GM12878 (cell line): Measurements from ENCODE around the gene HSF2BP. TPM values are rescaled to one million over a fixed set of nuclear protein-coding genes. Genes with fewer than 3 reads are reported as not detected.

Experiments used
- ATAC-seq: fragments of 200-7000 bp; cut with Tn5 transposase; 3 replicates; pipeline ENCODE4 v1.9.1; 2020; ENCODE audit warnings: mild to moderate bottlenecking, moderate library complexity
- BruUV-seq: library from RNA; stranded (reverse); fragments of 400-500 nt; replicated peaks from 2 replicates; lab custom pipeline; 2021; lab: Mats Ljungman, UMichigan
- CTCF ChIA-PET: fragments of 300-600 bp; sonication (Branson Sonifier 250); formaldehyde crosslinking; extraction: SDS; loops from one replicate; lab custom pipeline; 2021; ENCODE audit warnings: inconsistent platforms; lab: Yijun Ruan, JAX
- POLR2A ChIA-PET: fragments of 350-600 bp; formaldehyde crosslinking; extraction: SDS; loops from one replicate; lab custom pipeline; 2021; ENCODE audit warnings: inconsistent platforms; lab: Charles Lee
- RAD21 ChIA-PET: fragments of 300-600 bp; sonication (Branson Sonifier 250); formaldehyde crosslinking; loops from one replicate; lab custom pipeline; 2023; ENCODE audit warnings: antibody characterized with exemption; ENCODE audit not compliant: unreplicated experiment; lab: Charles Lee
- SMC1A ChIA-PET: fragments of 300-600 bp; sonication (Branson Sonifier 250); formaldehyde crosslinking; loops from one replicate; lab custom pipeline; 2023; ENCODE audit not compliant: unreplicated experiment, uncharacterized antibody; lab: Charles Lee
- DNase-seq: peaks from one replicate; pipeline ENCODE4 v3.0.0-alpha.2; 2011; ENCODE audit warnings: low read depth, low spot score
- FAIRE-seq: peaks from 3 replicates; lab custom pipeline; 2011; peaks lifted over from hg19 to GRCh38; lab: Jason Lieb, UNC
- H2AFZ ChIP-seq: 2 replicates; pipeline ENCODE4 v1.6.0; 2011; ENCODE audit warnings: low read depth, low read length, control low read depth; ENCODE audit not compliant: control insufficient read depth
- H3K27ac ChIP-seq: 2 replicates; pipeline ENCODE4 v1.5.1; 2011; ENCODE audit warnings: control low read depth; ENCODE audit not compliant: control insufficient read depth, insufficient read depth
- H3K27me3 ChIP-seq, 2 experiments: replicated peaks in 1 of 2; 2 replicates each; pipeline versions ENCODE4 v1.6.0 to v1.6.1; 2011; ENCODE audit warnings: low read length in 1 of 2; ENCODE audit not compliant: control insufficient read depth in 2 of 2, insufficient read depth in 2 of 2
- H3K36me3 ChIP-seq, 2 experiments: 2 replicates each; pipeline ENCODE4 v1.5.1; 2011; ENCODE audit warnings: low read length in 1 of 2; ENCODE audit not compliant: control insufficient read depth in 2 of 2, insufficient read depth in 2 of 2
- H3K4me1 ChIP-seq: 2 replicates; pipeline ENCODE4 v1.6.1; 2011; ENCODE audit warnings: mild to moderate bottlenecking, low read length, moderate library complexity, mixed read lengths; ENCODE audit not compliant: control insufficient read depth, insufficient read depth
- H3K4me2 ChIP-seq: 2 replicates; pipeline ENCODE4 v1.6.0; 2011; ENCODE audit warnings: control low read depth; ENCODE audit not compliant: control insufficient read depth, insufficient read depth
- H3K4me3 ChIP-seq: fragments of 200-600 bp; sonication (generic); 2 replicates; pipeline ENCODE4 v1.5.1; 2016
- H3K79me2 ChIP-seq: 2 replicates; pipeline ENCODE4 v1.6.0; 2011; ENCODE audit warnings: low read length; ENCODE audit not compliant: control insufficient read depth, insufficient read depth
- H3K9ac ChIP-seq: 2 replicates; pipeline ENCODE4 v1.8.0; 2011; ENCODE audit warnings: low read length, control low read depth, mixed read lengths; ENCODE audit not compliant: control insufficient read depth, insufficient read depth
- H3K9me3 ChIP-seq: replicated peaks from 3 replicates; pipeline ENCODE4 v1.5.1; 2011; ENCODE audit warnings: mild to moderate bottlenecking, low read length; ENCODE audit not compliant: control insufficient read depth, insufficient read depth
- H4K20me1 ChIP-seq: 2 replicates; pipeline ENCODE4 v1.6.0; 2011; ENCODE audit not compliant: control insufficient read depth, insufficient read depth
- BCL3 ChIP-seq: IDR thresholded peaks from 2 replicates; pipeline ENCODE4 v1.6.1; 2011; ENCODE audit warnings: borderline replicate concordance, low read depth, mild to moderate bottlenecking, moderate library complexity, low read length; ENCODE audit not compliant: insufficient read depth, poor library complexity, severe bottlenecking
- CHD4 ChIP-seq: fragments of 200-600 bp; sonication (generic); IDR thresholded peaks from 2 replicates; pipeline ENCODE4 v1.6.1; 2016; ENCODE audit warnings: mild to moderate bottlenecking
- FOXM1 ChIP-seq: IDR thresholded peaks from 2 replicates; pipeline ENCODE4 v1.6.1; 2012; ENCODE audit warnings: low read depth, mild to moderate bottlenecking, inconsistent platforms, low read length, moderate library complexity
- JUNB ChIP-seq: IDR thresholded peaks from 2 replicates; pipeline ENCODE4 v1.6.1; 2016; ENCODE audit warnings: antibody characterized with exemption, mild to moderate bottlenecking
- MEF2B ChIP-seq: fragments of 450-650 bp; IDR thresholded peaks from 2 replicates; pipeline ENCODE4 v1.6.1; 2018; ENCODE audit warnings: mild to moderate bottlenecking, moderate library complexity; ENCODE audit not compliant: partially characterized antibody, poor library complexity, severe bottlenecking
- RAD51 ChIP-seq: fragments of 450-650 bp; IDR thresholded peaks from 2 replicates; pipeline ENCODE4 v1.6.1; 2016; ENCODE audit warnings: moderate library complexity, mild to moderate bottlenecking, inconsistent platforms
- SREBF2 ChIP-seq: IDR thresholded peaks from 2 replicates; pipeline ENCODE4 v1.6.1; 2012; ENCODE audit warnings: mild to moderate bottlenecking, low read length
- STAT3 ChIP-seq: IDR thresholded peaks from 2 replicates; pipeline ENCODE4 v1.6.1; 2011; ENCODE audit warnings: low read depth, low read length, improper control_type of control experiment
- TBL1XR1 ChIP-seq: IDR thresholded peaks from 2 replicates; pipeline ENCODE4 v1.6.1; 2012; ENCODE audit warnings: low read depth, low read length, improper control_type of control experiment
- WGBS: methylation state at CpG from one replicate; pipeline ENCODE4 v1.1.6; 2016; ENCODE audit warnings: low lambda C conversion rate; ENCODE audit not compliant: insufficient replicate concordance, insufficient coverage; ENCODE audit errors: missing lambda C conversion rate; 5-methylcytosine and 5-hydroxymethylcytosine counted together
- in situ Hi-C: fragments of 300-500 bp; cut with MboI; formaldehyde crosslinking; loops from 9 replicates; pipeline ENCODE4 v1.14.3; 2018; ENCODE audit warnings: mixed read lengths
- intact Hi-C: fragments of 100-400 bp; cut with micrococcal nuclease; formaldehyde crosslinking; loops from one replicate; pipeline ENCODE4 v1.14.2; 2022; ENCODE audit not compliant: unreplicated experiment
- polyA plus RNA-seq, 11 experiments: library from polyadenylated mRNA; depleted of rRNA in 4 of 11; unstranded in 6 of 11; stranded (reverse) in 5 of 11; fragments of >200 nt; fragmentation: Nextera tagmentation in 4 of 11; fragmentation: Illumina TruSeq in 1 of 11; extraction: Ambion mirVana in 4 of 11; extraction: Trizol in 1 of 11; gene quantifications; 1 replicate in 1 of 11; 2 replicates in 10 of 11; pipeline versions ENCODE4 v1.2.1 to v1.2.3, GENCODE V29; 2011 to 2016; ENCODE audit warnings: inconsistent platforms in 2 of 11, missing spikeins in 2 of 11, low read depth in 1 of 11
- total RNA-seq, 4 experiments: library from RNA; depleted of rRNA in 3 of 4; stranded (reverse); fragments of >200 nt in 3 of 4; fragmentation: Illumina TruSeq in 1 of 4; extraction: Trizol in 1 of 4; gene quantifications; 2 replicates each; pipeline versions ENCODE4 v1.2.1 to v1.2.3, GENCODE V29; 2013 to 2021
- TF ChIP-seq, protein P1 (sequence below): fragments of 450-650 bp; IDR thresholded peaks from 2 replicates; pipeline ENCODE4 v1.6.1; 2016; ENCODE audit warnings: mild to moderate bottlenecking
- TF ChIP-seq, protein P2 (sequence below): fragments of 450-650 bp; IDR thresholded peaks from 2 replicates; pipeline ENCODE4 v1.6.1; 2014; ENCODE audit warnings: mild to moderate bottlenecking

Gene HSF2BP
- total and polyA plus RNA-seq, 10 of the 15 experiments (the other 5 are each of a cell fraction or from before 2014, with no cell fraction given) = 0.07 to 0.81 (median 0.35) TPM

DNA sequence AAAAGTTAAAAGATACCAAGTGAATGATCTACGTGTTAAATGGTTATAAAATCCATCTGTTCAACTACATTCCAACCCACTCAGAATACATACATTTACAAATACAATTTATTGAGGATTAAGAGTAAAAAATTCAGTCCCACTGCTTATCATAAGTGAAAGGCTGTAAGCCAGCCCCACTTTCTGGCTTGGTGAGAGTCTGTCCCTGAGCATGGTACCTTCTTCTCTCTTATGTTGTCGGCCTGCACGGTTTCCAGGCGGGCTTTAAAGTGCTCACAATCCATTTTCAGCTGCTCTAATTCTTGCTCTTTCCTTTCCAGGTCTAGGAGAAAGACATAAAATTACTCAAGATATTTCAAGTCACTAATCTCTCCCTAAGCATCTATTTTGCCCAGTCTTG lies 15.2 kb downstream of the HSF2BP start:
- Histone ChIP-seq H3K9me3 (no peaks in the 10 kb centered on the region), H3K79me2 (no peaks in the 10 kb centered on the region), H3K4me1 (peaks cover 11% of the 10 kb centered on the region; the same call in 1 of the 2 replicates), H3K27ac (no peak overlapping the region), H3K36me3 (no peaks in the 10 kb centered on the region), H2AFZ (no peak overlapping the region), H4K20me1 (no peaks in the 10 kb centered on the region), H3K9ac (no peak overlapping the region), H3K4me2 (no peak overlapping the region), H3K27me3 (no peaks in the 10 kb centered on the region), H3K4me3 (no peak overlapping the region)
- intact Hi-C loops (no loop called here), in situ Hi-C loops (no loop called here)
- ATAC-seq (no peak), FAIRE-seq (no peak), DNase-seq (no peak)
- CTCF ChIA-PET = no interaction called here
- BruUV-seq = no TSS peak
- TF ChIP-seq SREBF2 = no peak
- no peak for TF ChIP-seq CHD4
- TF ChIP-seq, protein P1, sequence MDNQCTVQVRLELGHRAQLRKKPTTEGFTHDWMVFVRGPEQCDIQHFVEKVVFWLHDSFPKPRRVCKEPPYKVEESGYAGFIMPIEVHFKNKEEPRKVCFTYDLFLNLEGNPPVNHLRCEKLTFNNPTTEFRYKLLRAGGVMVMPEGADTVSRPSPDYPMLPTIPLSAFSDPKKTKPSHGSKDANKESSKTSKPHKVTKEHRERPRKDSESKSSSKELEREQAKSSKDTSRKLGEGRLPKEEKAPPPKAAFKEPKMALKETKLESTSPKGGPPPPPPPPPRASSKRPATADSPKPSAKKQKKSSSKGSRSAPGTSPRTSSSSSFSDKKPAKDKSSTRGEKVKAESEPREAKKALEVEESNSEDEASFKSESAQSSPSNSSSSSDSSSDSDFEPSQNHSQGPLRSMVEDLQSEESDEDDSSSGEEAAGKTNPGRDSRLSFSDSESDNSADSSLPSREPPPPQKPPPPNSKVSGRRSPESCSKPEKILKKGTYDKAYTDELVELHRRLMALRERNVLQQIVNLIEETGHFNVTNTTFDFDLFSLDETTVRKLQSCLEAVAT = no peak
- TF ChIP-seq JUNB = no peak
- TF ChIP-seq, protein P2, sequence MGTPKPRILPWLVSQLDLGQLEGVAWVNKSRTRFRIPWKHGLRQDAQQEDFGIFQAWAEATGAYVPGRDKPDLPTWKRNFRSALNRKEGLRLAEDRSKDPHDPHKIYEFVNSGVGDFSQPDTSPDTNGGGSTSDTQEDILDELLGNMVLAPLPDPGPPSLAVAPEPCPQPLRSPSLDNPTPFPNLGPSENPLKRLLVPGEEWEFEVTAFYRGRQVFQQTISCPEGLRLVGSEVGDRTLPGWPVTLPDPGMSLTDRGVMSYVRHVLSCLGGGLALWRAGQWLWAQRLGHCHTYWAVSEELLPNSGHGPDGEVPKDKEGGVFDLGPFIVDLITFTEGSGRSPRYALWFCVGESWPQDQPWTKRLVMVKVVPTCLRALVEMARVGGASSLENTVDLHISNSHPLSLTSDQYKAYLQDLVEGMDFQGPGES = no peak
- no peak for TF ChIP-seq BCL3
- TF ChIP-seq RAD51 = no peak
- TF ChIP-seq FOXM1 = no peak
- TF ChIP-seq TBL1XR1 = no peak
- TF ChIP-seq STAT3 = no peak
- no peak for TF ChIP-seq MEF2B
- POLR2A ChIA-PET = no interaction called here
- 8% methylated on average over 4 of the region's 4 CpGs for WGBS
- RAD21 ChIA-PET = no interaction called here
- SMC1A ChIA-PET = interaction anchor here (1.2 to 2.2 kb wide), 2 partner anchors 22 to 30 kb away, joined by 3 to 10 read pairs; no protein-coding TSS in a partner anchor
